Measurements from ENCODE around the gene ARRB2.

- TF ChIP-seq FOXM1 (CRISPR knock-in tag; IDR thresholded peaks at IDR 0.05) (no peak), TEF (CRISPR knock-in tag; IDR thresholded peaks at IDR 0.05) (no peak), DZIP1 (CRISPR knock-in tag; IDR thresholded peaks at IDR 0.05) (no peak), NR1H2 (CRISPR knock-in tag; IDR thresholded peaks at IDR 0.05; ENCODE audit: borderline replicate concordance, low read depth) (no peak), ZKSCAN8 (CRISPR knock-in tag; IDR thresholded peaks at IDR 0.05; ENCODE audit: borderline replicate concordance) (no peak), ZFP36 (IDR thresholded peaks at IDR 0.05; ENCODE audit: borderline replicate concordance, low read depth, low read length, partially characterized antibody) (no peak), POLR2A (IDR thresholded peaks at IDR 0.05; ENCODE audit: insufficient read depth in 1 of 2, low read depth in 2 of 2, low read length in 2 of 2) (no peak), EZH2 (conservative IDR thresholded peaks at IDR 0.05; ENCODE audit: low read depth, low read length) (no peak), CTCF (CRISPR knock-in tag; IDR thresholded peaks at IDR 0.05) (no peak), ZNF34 (CRISPR knock-in tag; IDR thresholded peaks at IDR 0.05; ENCODE audit: borderline replicate concordance) (no peak), DNMT3B (CRISPR knock-in tag; conservative IDR thresholded peaks at IDR 0.05) (no peak), HMG20B (CRISPR knock-in tag; conservative IDR thresholded peaks at IDR 0.05) (no peak), ZNF263 (CRISPR knock-in tag; IDR thresholded peaks at IDR 0.05) (no peak), ZNF225 (CRISPR knock-in tag; IDR thresholded peaks at IDR 0.05) (no peak)
These were observed 17.7 kb downstream of the ARRB2 start for GRCh38 chr17:4728124-4728523.

Measured in HepG2 (cell line).